Right atrium auricular region (tissue), 2 donors: ENCODE measurements around the gene DISP3. TPM values are rescaled to one million over a fixed set of nuclear protein-coding genes. Genes with fewer than 3 reads are reported as not detected.

Experiments
- DNase-seq: peaks from one replicate; pipeline ENCODE4 v3.0.0-alpha.2; 2019; ENCODE audit warnings: low spot score
- H3K27ac ChIP-seq, 2 donors: fragments of 200-600 bp; sonication (generic); 1 replicate in 1 of 2; 2 replicates in 1 of 2; pipeline ENCODE4 v1.5.1; 2016 to 2019
- H3K27me3 ChIP-seq, 2 donors: fragments of 200-600 bp; sonication (generic); one replicate each; pipeline versions ENCODE4 v1.5.1 to v1.6.0; 2017 to 2019
- H3K36me3 ChIP-seq: fragments of 200-600 bp; sonication (generic); one replicate; pipeline ENCODE4 v1.5.1; 2016
- H3K4me1 ChIP-seq, 2 donors: fragments of 200-600 bp; sonication (generic); one replicate each; pipeline versions ENCODE4 v1.5.1 to v1.6.0; 2017 to 2019
- H3K4me3 ChIP-seq, 2 donors: fragments of 200-600 bp; sonication (generic); 1 replicate in 1 of 2; 2 replicates in 1 of 2; pipeline ENCODE4 v1.5.1; 2017 to 2019; ENCODE audit warnings: mild to moderate bottlenecking in 1 of 2, moderate library complexity in 1 of 2
- H3K9me3 ChIP-seq, 2 donors: fragments of 200-600 bp; sonication (generic); one replicate each; pipeline ENCODE4 v1.5.1; 2019
- total RNA-seq, 2 donors: library from RNA; depleted of rRNA; stranded (reverse); fragments of >200 nt; gene quantifications; one replicate each; pipeline ENCODE4 v1.1.0, GENCODE V29; 2016
- TF ChIP-seq, protein P1 (sequence below), 2 donors: fragments of 200-600 bp; sonication (generic); IDR thresholded peaks; one replicate each; pipeline ENCODE4 v1.5.1; 2019; ENCODE audit warnings: antibody characterized with exemption in 2 of 2

DISP3 gene
- total RNA-seq, 2 donors from 2014 or later, result 0.16 TPM; not detected in 1

DNA sequence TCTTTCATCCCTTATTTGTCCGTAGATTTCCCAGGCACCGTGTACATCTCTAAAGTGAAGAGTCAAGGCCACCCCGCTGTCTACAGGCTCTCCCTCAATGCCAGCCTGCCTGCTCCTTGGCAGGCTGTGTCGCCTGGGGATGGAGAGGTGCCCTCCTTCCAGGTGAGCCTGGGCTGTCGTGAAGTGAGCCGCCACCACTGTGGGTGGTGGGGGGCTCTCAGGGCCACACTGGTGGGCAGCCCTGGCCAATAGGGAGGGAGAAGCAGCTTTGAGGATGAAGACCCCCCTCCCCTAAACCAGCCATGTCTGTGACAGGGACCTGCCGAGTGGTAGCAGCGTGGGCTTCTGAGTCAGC, 46.2 kb downstream of the DISP3 start:
- H3K9me3 ChIP-seq, result no peaks in the 10 kb centered on the region
- TF ChIP-seq, protein P1, sequence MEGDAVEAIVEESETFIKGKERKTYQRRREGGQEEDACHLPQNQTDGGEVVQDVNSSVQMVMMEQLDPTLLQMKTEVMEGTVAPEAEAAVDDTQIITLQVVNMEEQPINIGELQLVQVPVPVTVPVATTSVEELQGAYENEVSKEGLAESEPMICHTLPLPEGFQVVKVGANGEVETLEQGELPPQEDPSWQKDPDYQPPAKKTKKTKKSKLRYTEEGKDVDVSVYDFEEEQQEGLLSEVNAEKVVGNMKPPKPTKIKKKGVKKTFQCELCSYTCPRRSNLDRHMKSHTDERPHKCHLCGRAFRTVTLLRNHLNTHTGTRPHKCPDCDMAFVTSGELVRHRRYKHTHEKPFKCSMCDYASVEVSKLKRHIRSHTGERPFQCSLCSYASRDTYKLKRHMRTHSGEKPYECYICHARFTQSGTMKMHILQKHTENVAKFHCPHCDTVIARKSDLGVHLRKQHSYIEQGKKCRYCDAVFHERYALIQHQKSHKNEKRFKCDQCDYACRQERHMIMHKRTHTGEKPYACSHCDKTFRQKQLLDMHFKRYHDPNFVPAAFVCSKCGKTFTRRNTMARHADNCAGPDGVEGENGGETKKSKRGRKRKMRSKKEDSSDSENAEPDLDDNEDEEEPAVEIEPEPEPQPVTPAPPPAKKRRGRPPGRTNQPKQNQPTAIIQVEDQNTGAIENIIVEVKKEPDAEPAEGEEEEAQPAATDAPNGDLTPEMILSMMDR (IDR thresholded peaks at IDR 0.05), result no peak
- H3K4me1 ChIP-seq, result no peaks in the 10 kb centered on the region
- DNase-seq, result no peak
- no peak overlapping the region for H3K4me3 ChIP-seq
- H3K27me3 ChIP-seq, result no peaks in the 10 kb centered on the region
- H3K27ac ChIP-seq, result no peak overlapping the region
- H3K36me3 ChIP-seq, result no peaks in the 10 kb centered on the region

DNA sequence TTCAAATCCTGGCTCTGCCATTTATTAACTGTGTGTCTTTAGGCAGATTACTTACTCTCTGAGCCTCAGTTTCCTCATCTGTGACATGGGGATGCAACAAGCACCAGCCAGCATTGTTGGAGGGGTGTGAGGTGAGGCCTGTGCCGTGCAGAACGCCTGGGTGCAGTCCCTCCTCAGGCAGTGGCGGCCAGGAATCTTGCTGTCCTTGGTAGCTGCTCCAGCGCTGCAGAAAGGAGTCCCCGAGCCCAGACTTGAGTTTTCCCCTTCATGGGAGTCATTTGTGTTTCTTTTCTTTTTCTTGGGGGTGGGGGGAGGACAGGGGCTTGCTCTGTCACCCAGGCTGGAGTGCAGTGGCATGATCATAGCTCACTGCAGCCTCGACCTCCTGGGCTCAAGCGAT, 46.6 kb downstream of the DISP3 start:
- TF ChIP-seq, protein P1 (IDR thresholded peaks at IDR 0.05), result no peak
- Histone ChIP-seq H3K36me3 (no peaks in the 10 kb centered on the region), H3K27ac (no peak overlapping the region), H3K9me3 (no peaks in the 10 kb centered on the region), H3K4me3 (no peak overlapping the region), H3K27me3 (no peaks in the 10 kb centered on the region), H3K4me1 (no peaks in the 10 kb centered on the region)
- no peak for DNase-seq

DNA sequence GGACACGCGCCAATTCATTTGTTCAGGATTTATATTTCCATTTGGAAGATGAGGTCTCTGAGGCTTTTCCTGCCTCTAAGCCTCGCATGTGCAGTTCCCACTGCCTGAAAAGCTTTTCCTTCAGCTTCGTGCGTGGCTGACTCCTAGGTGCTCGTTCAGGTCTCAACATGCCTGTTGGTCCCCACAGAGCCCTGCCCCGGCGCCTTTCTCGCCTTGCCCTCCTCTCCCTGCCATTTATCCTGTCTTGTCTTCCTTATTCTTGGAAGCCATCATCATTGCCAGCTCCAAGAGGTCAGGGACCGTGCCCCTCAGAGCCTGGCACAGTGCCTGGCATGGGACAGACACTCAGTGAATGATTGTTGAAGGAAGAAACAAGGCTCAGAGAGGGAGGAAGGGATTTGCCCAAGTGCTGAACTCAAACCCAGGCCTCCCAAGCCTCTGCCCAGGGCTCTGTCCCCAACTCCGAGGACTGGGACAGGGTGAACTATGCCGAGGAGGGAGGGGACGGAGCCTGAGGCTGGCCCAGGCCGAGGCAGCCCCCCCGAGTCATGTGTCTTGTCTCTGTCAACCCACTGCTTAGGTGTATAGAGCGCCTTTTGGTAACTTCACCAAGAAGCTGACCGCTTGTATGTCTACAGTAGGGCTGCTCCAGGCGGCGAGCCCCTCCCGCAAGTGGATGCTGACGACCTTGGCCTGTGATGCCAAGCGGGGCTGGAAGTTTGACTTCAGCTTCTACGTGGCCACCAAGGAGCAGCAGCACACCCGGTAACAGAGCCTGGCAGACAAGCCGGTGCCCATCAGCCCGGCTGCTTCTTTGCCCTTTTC, 47.3 kb downstream of the DISP3 start:
- no peaks in the 10 kb centered on the region for H3K36me3 ChIP-seq
- DNase-seq, result no peak
- H3K4me3 ChIP-seq, result no peak overlapping the region
- H3K27ac ChIP-seq, result no peak overlapping the region
- no peaks in the 10 kb centered on the region for H3K4me1 ChIP-seq
- TF ChIP-seq, protein P1 (IDR thresholded peaks at IDR 0.05), result no peak
- no peaks in the 10 kb centered on the region for H3K27me3 ChIP-seq
- no peaks in the 10 kb centered on the region for H3K9me3 ChIP-seq

DNA sequence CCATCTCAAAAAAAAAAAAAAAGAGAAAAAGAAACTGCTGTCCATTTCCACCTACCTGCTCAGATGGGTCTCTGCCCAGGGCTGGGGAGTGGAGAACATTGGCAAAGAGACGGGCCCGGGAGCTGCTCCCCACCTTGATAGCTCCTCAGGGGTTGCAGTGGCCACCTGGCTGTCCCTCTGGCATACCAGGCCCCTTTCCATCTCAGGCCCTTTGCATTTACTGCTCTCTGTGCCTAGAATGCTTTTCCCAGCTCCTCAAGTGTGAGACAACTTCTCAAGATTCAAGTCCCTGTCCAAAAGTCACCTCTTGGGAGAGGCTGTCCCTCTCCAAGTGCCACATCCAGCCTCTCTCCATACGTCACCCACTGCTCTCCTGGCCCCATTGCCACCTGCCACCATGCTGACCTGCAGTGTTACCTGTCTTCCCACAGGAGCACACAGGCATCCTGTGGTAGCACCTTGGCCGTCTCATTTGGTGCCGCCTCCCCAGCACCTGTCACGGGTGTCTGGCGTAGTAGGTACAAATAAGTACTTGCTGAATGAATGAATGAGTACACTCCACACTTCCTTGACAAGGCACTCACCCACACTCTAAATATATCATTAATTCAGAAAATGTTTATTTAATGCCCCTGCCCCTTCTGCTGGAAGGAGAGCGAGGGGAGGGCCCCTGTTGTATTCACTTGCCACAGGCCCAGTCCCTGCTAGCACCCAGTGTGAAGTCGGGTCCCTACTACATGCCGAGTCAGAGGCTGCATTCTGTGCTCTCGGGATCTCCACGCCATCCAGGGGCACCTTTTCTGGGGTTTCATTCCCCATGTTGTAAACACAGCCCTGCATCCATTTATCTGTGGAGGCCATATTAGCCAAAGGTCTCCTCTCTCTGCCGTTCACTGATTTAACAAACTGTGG, 48.8 kb downstream of the DISP3 start:
- Histone ChIP-seq H3K9me3 (no peaks in the 10 kb centered on the region), H3K4me3 (no peak overlapping the region), H3K27ac (no peak overlapping the region), H3K27me3 (no peaks in the 10 kb centered on the region), H3K4me1 (no peaks in the 10 kb centered on the region), H3K36me3 (no peaks in the 10 kb centered on the region)
- TF ChIP-seq, protein P1 (IDR thresholded peaks at IDR 0.05), result no peak
- DNase-seq, result no peak

DNA sequence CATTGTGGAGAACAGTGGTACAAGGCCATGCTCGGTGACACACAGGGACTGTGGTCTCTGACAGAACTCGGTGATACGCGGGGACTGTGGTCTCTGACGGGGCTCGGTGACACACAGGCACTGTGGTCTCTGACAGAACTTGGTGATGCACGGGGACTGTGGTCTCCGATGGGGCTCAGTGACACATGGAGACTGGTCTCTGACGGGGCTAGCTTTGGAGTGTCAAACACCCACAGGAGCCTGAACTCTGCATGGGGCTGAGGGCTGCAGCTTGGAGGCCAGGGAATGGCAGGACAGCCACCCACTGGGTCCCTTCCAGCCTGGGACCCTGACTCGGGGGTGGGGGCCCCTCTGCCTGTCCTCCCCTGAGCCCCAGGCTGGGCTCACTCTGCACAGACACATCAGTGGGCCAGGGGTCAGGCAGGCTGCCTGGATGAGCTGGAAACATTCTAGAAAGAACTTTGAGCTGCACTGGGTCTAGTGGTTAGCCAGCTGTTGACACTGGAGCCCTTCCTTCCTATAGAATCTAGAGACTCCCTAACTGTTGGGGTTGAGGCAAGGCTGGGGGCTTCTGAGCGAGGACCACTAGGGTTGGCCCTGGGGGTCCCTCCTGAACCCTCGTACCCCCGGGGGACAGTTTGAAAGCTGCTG, 49.8 kb downstream of the DISP3 start:
- no peak overlapping the region for H3K4me3 ChIP-seq
- H3K4me1 ChIP-seq, result no peaks in the 10 kb centered on the region
- no peaks in the 10 kb centered on the region for H3K27me3 ChIP-seq
- no peak for DNase-seq
- no peaks in the 10 kb centered on the region for H3K36me3 ChIP-seq
- no peaks in the 10 kb centered on the region for H3K9me3 ChIP-seq
- H3K27ac ChIP-seq, result no peak overlapping the region
- TF ChIP-seq, protein P1 (IDR thresholded peaks at IDR 0.05), result no peak
